KG1 (cell line): ENCODE data around the gene NHSL2.
A peak's percentile ranks its signal among the peaks of the same experiment; 100 is the strongest.

ENCODE experiments used
- DNase-seq: peaks from one replicate; lab custom pipeline; 2025; lab: John Stamatoyannopoulos, UW

Gene NHSL2

GRCh38 chrX:72181178-72182125 lies 270.8 kb downstream of the NHSL2 start, which contains the start of gene PIN4:
TSS of gene PIN4 (plus strand) at chrX:72181757. CDS start at chrX:72181786, 29 bp downstream.
- DNase-seq = peak; percentile 79

- no peak for DNase-seq
These were observed 272.3 kb downstream of the NHSL2 start for GRCh38 chrX:72182924-72183323.

GRCh38 chrX:72201836-72202536 lies 291.3 kb downstream of the NHSL2 start:
- DNase-seq = no peak
